Activated CD4-positive, alpha-beta T cell treated with anti-CD3 and anti-CD28 coated beads, Interleukin-2, Interleukin-6, amounts not matched to agents 100 ng/mL and 50 ng/mL, durations not matched to agents 16 hours and 8 hours (primary cell): Measurements from ENCODE around the gene ZRANB3.
"Not testable (repeated sequence)": the region's sequence is repeated elsewhere in the genome, so short reads cannot be mapped to it uniquely, and the experiment has no call there.

Source experiments
- DNase-seq: peaks from one replicate; pipeline ENCODE4 v3.0.0-alpha.2; 2020

ZRANB3 gene

DNA sequence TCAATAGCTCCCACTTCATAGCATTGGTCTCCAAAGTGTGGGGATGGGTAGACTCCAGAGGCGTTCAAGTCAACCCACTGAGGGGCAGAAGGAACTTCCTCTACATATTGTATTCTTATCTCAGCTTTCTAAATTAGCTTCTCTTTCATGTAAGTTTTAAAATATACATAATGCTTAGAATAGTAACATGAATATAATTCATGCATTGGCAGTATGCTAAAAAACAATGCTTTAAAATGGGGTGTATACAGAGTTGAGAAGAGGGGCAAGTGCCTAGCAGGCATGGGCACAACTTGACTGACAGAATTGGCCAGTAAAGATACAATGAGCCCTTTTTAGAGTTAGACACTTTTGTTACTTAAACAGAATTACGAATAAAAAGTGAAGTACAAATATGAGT lies 212.2 kb downstream of the ZRANB3 start:
- no peak for DNase-seq

DNA sequence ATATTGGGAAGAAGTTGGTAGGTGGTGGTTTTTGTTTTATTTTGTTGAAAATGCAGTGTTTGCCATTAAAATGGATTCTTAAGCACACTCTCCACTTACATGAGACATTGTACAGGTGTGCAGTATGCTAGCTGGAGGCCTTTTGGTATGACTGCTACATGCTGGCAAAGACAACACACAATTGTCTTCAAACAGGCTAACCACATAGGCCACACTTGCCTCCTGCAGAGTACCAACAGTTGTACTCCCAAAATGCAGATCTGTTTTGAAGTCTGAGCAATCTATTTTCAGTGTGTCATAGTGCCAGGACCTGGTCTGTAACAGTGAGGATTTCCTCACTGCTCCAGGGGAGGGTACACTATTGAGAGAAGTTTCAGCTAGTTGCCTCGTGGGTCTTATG lies 213.6 kb downstream of the ZRANB3 start:
- DNase-seq = no peak

DNA sequence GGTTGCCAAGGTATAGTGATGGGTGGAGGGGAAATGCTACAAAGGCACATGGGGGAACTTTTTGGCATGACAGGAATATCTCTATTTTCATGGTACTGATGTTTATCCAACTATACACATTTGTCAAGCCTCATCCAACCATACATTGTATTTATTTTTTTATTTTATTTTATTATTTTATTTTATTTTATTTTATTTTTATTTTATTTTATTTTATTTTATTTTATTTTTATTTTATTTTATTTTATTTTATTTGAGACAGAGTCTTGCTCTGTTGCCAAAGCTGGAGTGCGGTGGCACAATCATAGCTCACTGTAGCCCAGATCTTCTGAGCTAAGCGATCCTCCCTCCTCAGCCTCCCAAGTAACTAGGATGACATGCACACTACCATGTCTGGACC lies 219.1 kb downstream of the ZRANB3 start:
- no peak for DNase-seq

DNA sequence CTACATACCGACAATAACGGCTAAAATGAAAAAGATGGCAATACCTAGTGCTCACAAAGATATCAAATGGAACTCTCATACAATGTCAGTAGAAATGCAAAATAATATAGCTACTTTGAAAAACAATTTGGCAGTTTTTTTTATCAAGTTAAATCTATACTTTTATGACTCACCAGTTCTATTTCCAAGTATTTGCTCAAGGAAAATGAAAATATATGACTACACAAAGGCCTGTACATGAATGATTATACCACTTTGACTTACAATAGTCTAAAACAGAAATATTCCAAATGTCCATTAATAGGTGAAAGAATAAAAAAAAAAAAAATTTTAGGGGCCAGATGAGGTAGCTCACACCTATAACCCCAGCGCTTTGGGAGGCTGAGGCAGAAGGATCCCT lies 219.8 kb downstream of the ZRANB3 start:
- no peak for DNase-seq

DNA sequence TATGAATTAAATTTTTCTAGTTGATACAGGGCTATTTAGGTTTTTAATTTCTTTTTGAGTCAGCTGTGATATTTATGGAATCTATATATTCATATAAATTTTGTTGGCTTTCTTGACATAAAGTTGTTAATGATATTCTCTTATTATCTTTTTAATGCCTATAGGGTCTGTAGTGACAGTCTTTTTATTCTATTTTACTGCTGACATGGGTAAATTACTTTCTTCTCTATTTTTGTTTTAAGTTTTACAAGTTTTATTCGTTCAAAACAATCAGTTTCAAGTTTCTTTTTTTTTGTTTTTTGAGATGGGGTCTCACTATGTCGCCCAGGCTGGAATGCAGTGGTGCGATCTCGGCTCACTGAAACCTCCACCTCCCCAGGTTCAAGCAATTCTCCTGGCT lies 226.3 kb downstream of the ZRANB3 start:
- no peak for DNase-seq

DNA sequence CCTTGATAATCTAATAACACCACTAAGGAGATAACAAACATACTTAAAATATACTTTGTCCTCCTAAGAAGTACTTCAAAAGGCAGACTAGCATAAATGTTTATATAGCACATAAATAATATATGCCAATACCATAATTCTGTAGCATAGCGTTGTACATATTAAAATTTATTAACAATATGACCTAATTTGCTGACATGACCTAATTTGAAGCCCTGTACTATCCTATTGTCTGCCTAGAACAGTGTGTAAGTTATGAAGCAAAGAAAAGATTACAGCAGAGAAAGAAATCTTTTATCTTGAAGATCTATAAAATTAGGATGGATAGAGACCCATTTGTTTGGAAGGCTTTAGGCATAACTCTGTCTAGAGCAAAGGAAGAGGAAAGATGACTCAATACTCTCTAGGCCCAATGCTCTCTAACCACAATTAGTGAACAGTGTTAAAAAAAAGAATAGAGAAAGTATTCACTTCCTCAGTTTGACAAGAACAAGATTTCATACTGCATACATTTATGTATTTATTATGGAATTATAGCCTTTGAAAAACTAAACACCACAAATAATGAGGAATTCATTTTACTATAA lies 231.3 kb downstream of the ZRANB3 start:
- DNase-seq = no peak

DNA sequence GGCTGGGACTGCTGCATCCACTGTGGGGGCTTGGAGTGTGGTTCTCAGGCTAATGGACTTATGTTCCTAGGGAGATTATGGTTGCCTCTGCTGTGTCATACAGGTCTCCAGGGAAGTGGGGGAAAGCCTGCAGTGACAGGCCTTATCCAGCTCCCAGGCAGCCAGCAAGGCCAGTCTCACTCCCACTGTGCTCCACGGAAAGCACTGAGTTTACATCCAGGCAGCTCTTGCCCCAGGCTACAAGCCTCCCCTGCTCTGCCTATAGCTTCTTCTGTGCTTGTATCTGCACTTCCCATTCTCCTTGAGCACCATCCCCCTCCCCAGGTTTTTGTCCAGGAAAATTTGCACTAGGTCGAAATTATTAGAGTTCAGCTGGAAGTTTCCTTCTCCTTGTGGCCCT lies 231.9 kb downstream of the ZRANB3 start:
- no peak for DNase-seq

DNA sequence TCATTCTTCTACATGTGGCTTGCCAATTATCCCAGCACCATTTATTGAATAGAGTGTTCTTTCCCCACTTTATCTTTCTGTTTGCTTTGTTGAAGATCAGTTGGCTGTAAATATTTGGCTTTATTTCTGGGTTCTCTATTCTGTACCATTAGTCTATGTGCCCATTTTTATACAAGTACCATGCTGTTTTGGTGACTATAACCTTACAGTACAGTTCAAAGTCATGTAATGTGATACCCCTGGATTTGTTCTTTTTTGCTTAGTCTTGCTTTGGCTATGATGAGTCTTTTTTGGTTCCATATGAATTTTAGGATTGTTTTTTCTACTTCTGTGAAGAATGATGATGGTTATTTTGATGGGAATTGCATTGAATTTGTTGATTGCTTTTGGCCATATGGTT lies 243.9 kb downstream of the ZRANB3 start:
- not testable (repeated sequence) for DNase-seq

DNA sequence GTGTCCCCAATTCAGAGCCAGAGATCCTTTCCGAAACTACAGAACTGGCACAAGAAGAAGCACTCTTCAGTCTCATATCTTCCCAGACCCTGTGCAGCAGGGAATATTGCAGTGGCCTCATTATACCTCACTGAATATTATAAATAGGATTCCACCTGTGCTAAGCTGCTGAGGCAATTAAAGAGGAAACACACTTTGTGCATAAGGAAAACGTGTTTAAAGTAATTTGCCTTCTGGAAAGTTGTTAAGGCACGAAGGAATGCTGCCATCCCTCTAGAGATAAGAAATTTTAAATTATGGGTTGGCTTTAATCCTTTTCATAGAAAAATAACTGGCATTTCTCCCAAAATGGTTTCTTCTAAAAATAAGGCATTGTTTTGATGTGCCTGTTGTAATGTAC lies 245.6 kb downstream of the ZRANB3 start:
- DNase-seq = no peak

DNA sequence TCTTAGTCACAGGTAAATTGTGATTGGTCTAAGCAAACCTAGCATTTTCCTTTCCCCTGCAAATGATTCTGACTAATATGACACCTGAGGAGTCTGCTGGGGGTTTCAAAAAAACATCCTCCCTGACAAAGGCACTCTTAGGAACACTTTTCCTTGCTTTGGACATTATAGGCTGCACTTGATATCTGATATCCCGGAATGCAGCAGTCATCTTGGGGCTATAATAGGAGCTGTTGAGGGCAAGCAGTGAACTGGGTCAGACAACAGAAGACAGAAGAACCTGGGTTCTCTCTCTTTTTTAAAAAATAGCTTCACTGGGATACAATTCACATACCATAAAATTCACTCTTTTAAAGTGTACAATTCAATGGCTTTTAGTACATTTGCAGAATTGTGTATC lies 249.6 kb downstream of the ZRANB3 start:
- DNase-seq = no peak

DNA sequence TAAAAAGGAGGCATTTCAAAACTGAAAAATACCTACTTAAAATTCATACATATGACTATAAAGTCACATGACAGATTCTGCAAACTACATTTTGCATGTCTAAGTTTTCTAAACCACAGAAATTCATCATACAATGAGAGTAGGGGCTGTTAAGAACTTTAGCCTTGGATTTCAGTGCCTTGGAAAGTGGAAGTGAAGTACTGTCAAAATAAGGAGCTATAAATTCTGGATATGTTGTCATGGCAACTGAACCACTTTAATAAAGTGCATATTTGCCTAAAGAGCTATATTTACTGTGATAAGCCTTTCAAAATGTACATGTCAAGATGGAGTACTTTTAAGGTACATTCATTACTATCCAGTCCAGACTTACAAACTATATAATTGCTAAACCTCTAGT lies 251.8 kb downstream of the ZRANB3 start:
- no peak for DNase-seq

DNA sequence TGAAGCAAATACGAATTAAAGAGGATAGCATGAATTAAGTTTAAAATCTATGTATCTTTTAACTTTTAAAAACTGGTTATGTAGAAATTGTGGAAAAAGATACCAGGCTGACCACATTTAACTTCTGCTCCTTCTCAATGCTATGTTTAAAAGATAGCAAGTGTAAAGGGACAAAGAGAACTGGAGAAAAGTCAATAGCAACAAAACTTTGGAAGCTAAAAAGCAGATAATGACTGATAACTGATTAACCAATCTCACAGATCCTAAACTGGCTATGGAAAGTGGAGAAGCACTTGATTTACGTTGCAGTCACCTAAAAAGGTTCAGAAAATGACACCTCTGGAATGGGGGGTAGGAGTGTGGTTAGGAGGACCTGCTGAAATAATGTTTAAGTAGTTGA lies 254.5 kb downstream of the ZRANB3 start:
- no peak for DNase-seq

DNA sequence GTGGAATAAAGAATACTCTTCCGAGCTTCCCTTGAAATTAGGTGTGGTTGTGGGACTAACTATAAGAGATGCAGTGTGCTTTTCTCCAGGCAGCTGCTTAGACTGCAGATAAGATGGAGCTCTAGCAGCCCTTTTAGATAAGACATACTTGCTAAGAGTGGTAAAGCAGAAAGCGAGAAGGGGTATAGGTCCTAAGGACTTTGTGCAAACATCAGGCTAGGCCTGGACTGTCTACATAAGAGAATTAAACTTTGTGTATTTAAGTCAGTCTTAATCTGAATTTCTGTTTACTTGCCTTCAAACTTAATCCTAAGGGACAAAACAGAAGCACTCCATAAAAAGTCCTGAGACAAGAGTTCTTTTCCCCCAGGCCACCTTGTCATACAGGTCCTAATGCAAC lies 260.0 kb downstream of the ZRANB3 start:
- no peak for DNase-seq

DNA sequence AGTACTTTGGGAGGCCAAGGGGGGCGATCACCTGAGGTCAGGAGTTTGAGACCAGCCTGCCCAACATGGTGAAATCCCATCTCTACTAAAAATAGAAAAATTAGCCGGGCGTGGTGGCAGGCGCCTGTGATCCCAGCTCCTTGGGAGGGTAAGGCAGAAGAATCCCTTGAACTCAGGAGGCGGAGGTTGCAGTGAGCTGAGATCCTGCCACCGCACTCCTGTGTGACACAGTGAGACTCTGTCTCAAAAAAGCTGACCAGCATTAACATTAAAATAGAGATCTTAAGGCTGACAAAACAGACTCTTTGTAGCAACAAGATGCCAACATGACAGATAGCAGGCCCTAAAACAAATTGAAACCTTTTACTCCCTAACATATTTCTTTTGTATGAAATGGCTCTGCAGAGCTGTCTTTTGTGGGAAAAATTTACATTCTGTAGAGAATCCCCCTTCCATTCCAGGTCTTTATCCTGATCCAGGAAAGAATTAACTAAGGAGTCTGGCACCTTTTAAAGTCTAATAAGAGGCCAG lies 265.0 kb downstream of the ZRANB3 start:
- no peak for DNase-seq

DNA sequence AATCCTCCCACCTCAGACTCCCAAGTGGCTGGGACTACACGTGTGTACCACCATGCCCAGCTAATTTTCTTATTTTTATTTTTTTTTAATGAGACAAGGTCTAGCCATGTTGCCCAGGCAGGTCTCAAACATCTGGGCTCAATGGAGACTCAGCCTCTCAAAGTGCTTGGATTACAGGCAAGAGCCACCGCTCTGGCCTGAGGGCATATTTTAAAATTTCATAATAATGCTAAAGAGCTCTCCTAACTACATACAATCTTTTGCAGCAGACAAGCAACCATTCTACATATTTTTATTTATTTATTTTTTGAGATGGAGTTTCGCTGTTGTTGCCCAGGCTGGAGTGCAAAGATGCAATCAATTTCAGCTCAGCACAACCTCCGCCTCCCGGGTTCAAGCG lies 271.9 kb downstream of the ZRANB3 start:
- DNase-seq = no peak

DNA sequence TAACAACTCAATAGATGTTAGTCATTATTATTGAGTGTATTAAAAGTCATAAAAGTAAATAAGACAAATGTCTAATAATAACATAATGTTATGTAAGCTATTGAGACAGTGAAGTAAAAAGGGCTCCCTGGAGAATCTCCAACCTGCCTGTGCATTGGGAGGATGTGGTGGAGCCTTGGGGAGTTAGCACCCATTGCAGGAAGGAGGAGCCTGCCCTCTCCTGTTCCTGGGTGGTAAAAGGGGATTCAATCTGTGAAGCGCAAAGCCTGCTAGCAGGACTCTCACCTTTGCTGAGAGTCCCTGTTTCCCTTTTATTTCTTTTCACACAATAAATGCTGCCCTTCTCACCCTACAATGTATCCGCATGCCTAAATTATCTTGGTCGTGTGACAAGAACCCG lies 272.8 kb downstream of the ZRANB3 start:
- DNase-seq = no peak

DNA sequence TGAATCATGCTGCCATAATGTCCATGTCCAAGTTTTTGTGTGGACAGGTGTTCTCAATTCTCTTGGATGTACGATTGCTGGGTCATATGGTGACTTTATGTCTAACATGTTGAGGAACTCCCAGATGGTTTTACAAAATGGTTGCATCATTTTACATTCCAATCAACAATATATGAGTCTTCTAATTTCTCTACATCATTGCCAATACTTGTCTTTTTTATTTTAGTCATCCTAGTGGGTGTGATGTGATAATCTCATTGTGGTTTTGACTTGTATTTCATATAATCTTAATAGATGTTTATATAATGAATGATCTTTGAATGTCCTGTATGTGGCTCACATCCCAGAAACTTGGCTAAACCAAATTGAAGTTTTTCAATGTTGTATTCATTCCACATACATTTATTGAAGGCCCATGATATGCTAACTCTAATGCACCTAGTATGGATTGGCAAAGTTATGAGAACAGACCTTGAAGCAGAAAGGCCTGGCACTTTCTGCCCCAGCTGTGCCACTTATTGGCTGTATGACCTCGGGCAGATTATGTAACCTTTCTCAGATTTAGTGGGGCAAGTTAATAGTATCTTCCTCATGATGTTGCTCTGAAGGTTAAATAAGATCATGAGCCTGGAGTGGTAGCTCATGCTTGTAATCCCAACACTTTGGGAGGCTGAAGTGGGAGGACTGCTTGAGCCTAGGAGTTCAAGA lies 273.5 kb downstream of the ZRANB3 start:
- DNase-seq = no peak

DNA sequence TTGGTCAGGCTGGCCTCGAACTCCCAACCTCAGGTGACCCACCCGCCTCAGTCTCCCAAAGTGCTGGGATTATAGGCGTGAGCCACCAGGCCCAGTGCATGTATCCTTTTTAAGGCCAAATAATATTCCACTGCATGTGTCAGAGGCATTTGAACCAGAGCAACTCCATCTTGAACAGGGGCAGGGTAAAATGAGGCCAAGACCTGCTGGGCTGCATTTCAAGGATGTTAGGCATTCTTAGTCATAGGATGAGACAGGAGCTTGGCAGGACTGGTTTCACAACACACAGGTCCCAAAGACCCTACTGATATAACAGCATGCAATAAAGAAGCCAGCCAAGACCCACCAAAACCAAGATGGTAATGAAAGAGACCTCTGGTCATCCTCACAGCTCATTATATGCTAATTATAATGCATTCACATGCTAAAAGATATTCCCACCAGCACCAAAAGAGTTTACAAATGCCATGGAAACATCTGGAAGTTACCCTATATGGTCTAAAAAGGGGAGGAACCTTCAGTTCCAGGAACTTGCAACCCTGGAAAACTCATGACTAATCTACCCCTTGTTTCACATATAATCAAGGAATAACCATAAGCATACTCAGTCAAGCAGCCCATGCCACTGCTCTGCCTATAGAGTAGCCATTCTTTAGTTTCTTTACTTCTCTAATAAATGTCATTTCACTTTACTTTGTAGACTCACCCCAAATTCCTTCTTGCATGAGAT lies 274.3 kb downstream of the ZRANB3 start:
- no peak for DNase-seq

DNA sequence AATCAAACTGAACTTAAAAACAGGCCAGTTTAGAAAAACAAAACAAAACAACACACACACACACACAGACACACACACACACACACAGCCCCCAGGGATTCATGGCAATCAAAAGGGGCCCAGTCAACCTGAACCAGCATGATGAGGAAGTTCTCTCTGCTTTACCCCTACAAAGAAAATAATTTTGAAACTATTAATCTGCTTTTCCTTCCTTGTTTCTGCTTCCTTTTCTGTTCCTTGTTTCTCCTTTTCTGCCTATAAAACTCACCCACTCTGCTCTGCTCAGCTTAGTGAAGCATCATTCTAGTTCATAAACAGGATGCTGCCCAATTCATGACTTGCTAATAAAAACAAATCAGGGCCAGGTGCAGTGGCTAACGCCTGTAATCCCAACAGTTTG lies 275.8 kb downstream of the ZRANB3 start:
- DNase-seq = no peak

DNA sequence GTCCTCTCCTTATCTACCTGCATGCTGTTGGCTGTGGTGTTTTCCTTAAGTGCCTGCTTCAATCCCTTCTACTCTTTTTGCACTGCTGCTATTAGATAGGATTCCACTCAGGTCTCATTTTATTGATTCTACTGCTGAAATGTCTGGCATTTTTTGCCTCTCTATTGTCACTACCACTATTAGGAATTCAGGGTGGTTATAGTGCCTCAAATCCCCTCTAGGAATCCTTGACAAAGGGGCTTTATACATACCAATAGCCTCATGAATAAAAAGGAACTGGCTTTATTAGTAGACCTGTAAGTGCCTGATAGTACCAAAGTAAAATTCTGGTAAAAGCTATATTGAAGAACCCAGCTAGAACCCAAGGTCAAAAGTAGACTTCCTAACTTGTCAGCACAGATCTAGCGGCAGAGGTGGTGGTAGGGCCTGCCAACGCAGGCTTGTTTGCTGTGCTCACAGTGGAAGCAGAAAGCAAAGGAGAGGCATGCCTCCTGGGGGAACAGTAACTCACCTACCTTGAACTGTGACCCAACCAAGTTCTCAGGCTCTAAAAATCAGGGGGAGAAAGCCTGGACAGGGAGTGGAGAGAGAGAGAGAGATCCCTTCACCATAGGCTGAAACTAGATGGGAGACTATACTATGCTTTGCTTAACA lies 278.1 kb downstream of the ZRANB3 start:
- no peak for DNase-seq

DNA sequence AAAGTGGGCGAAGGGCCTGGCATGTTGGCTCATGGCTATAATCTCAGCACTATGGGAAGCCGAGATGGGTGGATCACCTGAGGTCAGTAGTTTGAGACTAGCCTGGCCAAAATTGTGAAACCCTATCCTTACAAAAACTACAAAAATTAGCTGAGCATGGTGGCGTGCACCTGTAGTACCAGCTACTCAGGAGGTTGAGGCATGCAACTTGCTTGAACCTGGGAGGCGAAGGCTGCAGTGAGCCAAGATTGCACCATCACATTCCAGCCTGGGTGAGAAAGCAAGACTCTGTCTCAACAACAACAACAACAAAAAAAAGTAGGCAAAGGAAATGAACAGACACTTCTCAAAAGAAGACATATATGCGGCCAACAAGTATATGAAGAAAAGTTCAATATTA lies 282.4 kb downstream of the ZRANB3 start:
- DNase-seq = no peak

DNA sequence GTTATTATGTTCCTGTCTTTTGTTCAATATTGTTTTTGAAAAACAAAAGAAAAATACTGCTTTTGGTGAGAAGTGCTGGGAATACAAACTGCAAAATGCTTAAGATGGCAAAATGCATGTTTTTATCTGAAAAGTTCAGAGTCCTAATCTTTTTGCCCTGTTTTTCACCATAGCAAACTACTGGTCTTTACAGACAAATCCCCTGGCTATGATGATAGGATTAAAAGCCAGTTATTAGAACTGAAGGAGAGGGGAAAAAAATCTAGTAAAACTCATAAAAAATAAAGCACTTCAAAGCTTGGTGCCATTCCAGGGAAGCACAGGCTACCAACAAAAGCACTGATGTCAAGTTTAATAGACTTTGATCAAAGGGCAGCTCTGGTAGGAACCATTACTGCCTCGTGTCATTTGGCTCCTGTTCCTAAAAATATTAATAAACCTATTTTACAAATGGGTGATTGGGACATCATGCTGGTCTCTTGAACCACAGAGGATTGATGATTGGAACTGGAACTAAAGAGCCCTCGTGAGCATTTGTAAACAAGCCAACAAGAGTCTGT lies 284.2 kb downstream of the ZRANB3 start:
- DNase-seq = no peak

DNA sequence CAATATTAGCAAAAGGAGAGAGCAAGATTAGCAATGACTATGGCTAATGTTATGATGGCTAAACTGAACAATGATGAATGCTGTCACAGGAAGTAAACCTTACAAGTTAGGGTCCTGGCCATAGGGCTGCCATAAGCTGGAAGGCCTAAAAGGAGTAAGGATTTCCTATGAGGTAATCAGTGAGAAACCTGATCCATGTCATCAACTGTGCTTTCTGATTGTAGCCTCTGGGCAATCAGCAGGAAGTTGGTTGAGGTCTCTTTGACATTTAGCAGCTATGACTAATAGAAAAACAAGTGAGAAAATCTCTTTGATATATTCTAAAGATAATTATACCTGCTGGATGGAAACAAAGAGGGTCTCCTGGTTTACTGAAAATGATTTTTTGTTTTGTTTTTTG lies 285.9 kb downstream of the ZRANB3 start:
- DNase-seq = peak; percentile 57
